HUES64 (cell line): ENCODE results near the gene BTC. TPM values are rescaled to one million over a fixed set of nuclear protein-coding genes. Genes with fewer than 3 reads are reported as not detected.
"Not testable (repeated sequence)": the region's sequence is repeated elsewhere in the genome, so short reads cannot be mapped to it uniquely, and the experiment has no call there.

ENCODE experiments used
- H3K27ac ChIP-seq: 2 replicates; pipeline ENCODE4 v1.7.0; 2013; ENCODE audit warnings: low read depth, low read length, inconsistent platforms
- H3K27me3 ChIP-seq: 2 replicates; pipeline ENCODE4 v1.6.1; 2013; ENCODE audit warnings: mild to moderate bottlenecking, low read length; ENCODE audit not compliant: insufficient read depth
- H3K36me3 ChIP-seq: 2 replicates; pipeline ENCODE4 v1.6.1; 2013; ENCODE audit warnings: mild to moderate bottlenecking, low read length; ENCODE audit not compliant: insufficient read depth
- H3K4me1 ChIP-seq: 2 replicates; pipeline ENCODE4 v1.6.1; 2013; ENCODE audit warnings: mild to moderate bottlenecking, low read length, moderate library complexity; ENCODE audit not compliant: insufficient read depth
- H3K4me3 ChIP-seq: 2 replicates; pipeline ENCODE4 v1.5.1; 2013; ENCODE audit warnings: mild to moderate bottlenecking, low read length, moderate library complexity
- H3K9ac ChIP-seq: 2 replicates; pipeline ENCODE4 v1.6.1; 2013; ENCODE audit warnings: mild to moderate bottlenecking, low read depth, low read length
- H3K9me3 ChIP-seq: 2 replicates; pipeline ENCODE4 v1.6.1; 2013; ENCODE audit warnings: low read depth, low read length; ENCODE audit not compliant: insufficient read depth
- WGBS: fragments of 150-250, 120-280 bp; methylation state at CpG from one replicate; pipeline ENCODE4 v1.1.7; 2013; ENCODE audit warnings: missing lambda C conversion rate; 5-methylcytosine and 5-hydroxymethylcytosine counted together
- polyA plus RNA-seq, 2 experiments: library from polyadenylated mRNA; stranded (reverse); fragments of 50-300 nt; gene quantifications; one replicate each; pipeline ENCODE4 v1.2.3, GENCODE V29; 2013

Gene BTC, protein sequence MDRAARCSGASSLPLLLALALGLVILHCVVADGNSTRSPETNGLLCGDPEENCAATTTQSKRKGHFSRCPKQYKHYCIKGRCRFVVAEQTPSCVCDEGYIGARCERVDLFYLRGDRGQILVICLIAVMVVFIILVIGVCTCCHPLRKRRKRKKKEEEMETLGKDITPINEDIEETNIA
- polyA plus RNA-seq (2013, experiment 1 of 2) = not detected
- polyA plus RNA-seq (2013, experiment 2 of 2) = 0.13 TPM

DNA sequence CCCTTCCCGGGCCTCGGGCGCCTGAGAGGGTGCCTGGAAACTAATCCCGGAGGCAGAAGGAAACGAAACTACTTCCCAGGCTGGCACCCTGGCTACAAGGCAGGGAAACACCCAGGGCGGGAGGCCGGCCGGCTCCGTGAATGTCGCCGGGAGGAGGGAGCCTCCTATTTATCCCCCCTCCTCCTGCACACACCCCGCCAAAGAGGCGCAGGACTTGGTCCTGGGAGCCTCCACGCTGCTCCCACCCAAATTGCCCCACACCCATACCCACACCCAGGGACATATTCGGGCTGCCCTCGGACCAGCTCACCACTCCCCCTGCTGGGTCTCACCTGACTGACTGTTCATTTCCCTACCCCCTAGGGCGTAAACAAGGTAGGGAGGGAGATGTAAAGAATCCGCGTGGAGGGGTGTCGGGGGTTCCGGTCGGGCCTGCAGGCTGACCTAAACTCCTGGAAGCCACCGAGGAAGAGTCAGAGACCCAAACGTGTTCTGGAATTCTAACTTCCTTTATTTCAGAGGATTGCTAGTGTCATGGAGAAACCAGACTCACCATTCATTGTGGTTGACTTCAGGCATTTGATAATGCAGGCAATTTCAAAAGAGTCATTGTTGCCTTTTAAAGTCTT, at the start of gene BTC:
TSS of gene BTC (minus strand) at position 142 of the 629 bp plus-strand sequence. CDS start 198 bp downstream, outside the sequence.
- peaks cover 38% of the 10 kb centered on the region for H3K27me3 ChIP-seq
- H3K9me3 ChIP-seq = no peaks in the 10 kb centered on the region
- peak within 1 kb of the TSS; percentile 54 for H3K9ac ChIP-seq
- H3K27ac ChIP-seq = no peak within 1 kb of the TSS
- WGBS = 5% methylated on average over 24 of the region's 24 CpGs
- peak within 1 kb of the TSS; percentile 65 for H3K4me3 ChIP-seq
- H3K36me3 ChIP-seq = no peaks in the 10 kb centered on the region
- peaks cover 5% of the 10 kb centered on the region for H3K4me1 ChIP-seq

- H3K27ac ChIP-seq = no peak overlapping the region
- 80% methylated on average over 7 of the region's 7 CpGs for WGBS
- H3K9me3 ChIP-seq = peaks cover 6% of the 10 kb centered on the region; the same call in 1 of the 2 replicates
- H3K4me1 ChIP-seq = no peaks in the 10 kb centered on the region
- no peaks in the 10 kb centered on the region for H3K27me3 ChIP-seq
- no peak overlapping the region for H3K9ac ChIP-seq
- H3K4me3 ChIP-seq = no peak overlapping the region
- no peaks in the 10 kb centered on the region for H3K36me3 ChIP-seq
These were observed 46.7 kb upstream of the BTC start for GRCh38 chr4:74840936-74841509.

DNA sequence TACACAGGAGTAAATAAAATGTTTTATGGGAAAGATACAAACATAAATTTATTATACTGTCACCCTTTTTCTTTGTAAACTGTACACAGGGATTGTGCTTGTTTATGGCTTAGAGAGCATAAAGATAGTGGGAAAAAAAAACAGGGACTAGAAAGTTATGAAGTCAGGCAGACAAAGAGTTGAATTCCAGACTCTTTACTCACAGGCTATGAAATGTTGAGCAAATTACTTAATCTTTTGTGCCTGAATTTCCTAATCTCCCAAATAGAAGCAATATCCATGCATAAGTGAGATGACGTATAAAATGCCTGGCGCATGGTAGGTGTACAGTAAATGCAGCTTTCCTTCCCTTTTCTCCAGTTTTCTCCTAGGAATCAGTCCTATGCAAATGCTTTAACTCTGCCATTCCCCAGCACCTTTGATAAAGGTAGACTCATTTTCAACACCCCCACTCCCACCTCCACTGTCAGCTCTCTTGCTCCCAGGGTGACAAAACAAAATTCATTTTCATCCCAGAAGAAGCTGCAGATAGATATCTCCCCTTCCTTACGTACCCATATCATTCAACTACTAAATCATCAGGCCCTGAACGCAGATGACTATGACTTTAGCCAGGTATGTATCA, 44.5 kb upstream of the BTC start:
- Histone ChIP-seq H3K4me1 (no peaks in the 10 kb centered on the region), H3K27me3 (no peaks in the 10 kb centered on the region), H3K27ac (no peak overlapping the region), H3K36me3 (no peaks in the 10 kb centered on the region), H3K9me3 (peaks cover 2% of the 10 kb centered on the region; the same call in 1 of the 2 replicates), H3K4me3 (no peak overlapping the region), H3K9ac (no peak overlapping the region)
- WGBS = 83% methylated on average over 4 of the region's 4 CpGs

- no peaks in the 10 kb centered on the region for H3K9me3 ChIP-seq
- no peak overlapping the region for H3K27ac ChIP-seq
- 98% methylated on average over 1 of the region's 1 CpG for WGBS
- H3K4me1 ChIP-seq = no peaks in the 10 kb centered on the region
- no peak overlapping the region for H3K4me3 ChIP-seq
- H3K27me3 ChIP-seq = no peaks in the 10 kb centered on the region
- H3K9ac ChIP-seq = no peak overlapping the region
- no peaks in the 10 kb centered on the region for H3K36me3 ChIP-seq
These were observed 36.6 kb upstream of the BTC start for GRCh38 chr4:74830928-74831327.

DNA sequence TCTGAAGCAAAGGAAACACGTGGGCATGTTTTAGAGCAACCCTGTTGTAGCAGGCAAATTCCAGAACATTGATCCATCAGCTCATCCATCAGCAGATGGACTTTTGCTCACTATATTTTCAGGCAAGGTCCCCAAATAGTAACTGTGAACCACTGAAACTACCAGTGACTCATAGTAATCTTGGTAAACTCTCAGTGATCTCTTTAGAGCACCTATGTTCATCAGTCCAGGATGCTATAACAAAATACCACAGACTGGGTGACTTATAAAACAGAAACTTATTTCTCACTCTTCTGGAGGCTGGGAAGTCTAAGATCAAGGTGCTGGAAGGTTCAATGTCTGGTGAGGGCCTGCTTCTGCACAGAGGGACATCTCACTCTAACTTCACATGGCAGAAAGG, 28.9 kb upstream of the BTC start:
- no peak overlapping the region for H3K27ac ChIP-seq
- H3K9me3 ChIP-seq = no peaks in the 10 kb centered on the region
- no peaks in the 10 kb centered on the region for H3K36me3 ChIP-seq
- no peak overlapping the region for H3K9ac ChIP-seq
- WGBS = 84% methylated on average over 1 of the region's 1 CpG
- no peaks in the 10 kb centered on the region for H3K4me1 ChIP-seq
- no peak overlapping the region for H3K4me3 ChIP-seq
- no peaks in the 10 kb centered on the region for H3K27me3 ChIP-seq

- WGBS = 100% methylated on average over 2 of the region's 2 CpGs
- Histone ChIP-seq H3K4me1 (no peaks in the 10 kb centered on the region), H3K36me3 (no peaks in the 10 kb centered on the region), H3K4me3 (no peak overlapping the region), H3K27ac (no peak overlapping the region), H3K9ac (no peak overlapping the region), H3K27me3 (no peaks in the 10 kb centered on the region), H3K9me3 (no peaks in the 10 kb centered on the region)
These were observed 28.3 kb upstream of the BTC start for GRCh38 chr4:74822603-74823002.

DNA sequence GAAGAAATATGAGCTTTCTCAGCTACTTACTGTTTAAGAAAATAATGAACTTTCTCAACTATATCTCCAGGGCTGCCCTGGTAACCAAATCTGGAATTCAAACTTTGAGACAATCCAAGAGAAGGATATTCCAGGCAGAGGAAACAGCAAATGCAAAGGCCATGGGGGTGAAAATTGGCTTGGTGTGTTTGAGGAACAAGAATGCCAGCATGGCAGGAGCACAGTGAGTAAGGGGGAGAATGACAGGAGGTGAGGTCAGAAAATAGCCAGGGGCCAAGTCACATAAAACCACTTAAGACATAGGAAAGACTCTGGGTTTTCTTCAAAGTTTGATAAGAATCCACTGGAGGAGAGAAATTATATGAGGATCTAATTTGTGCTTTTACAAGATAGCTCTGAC, 27.2 kb upstream of the BTC start:
- H3K9me3 ChIP-seq = no peaks in the 10 kb centered on the region
- H3K4me3 ChIP-seq = no peak overlapping the region
- H3K27me3 ChIP-seq = no peaks in the 10 kb centered on the region
- no peaks in the 10 kb centered on the region for H3K36me3 ChIP-seq
- no peak overlapping the region for H3K27ac ChIP-seq
- no peak overlapping the region for H3K9ac ChIP-seq
- no peaks in the 10 kb centered on the region for H3K4me1 ChIP-seq

- Histone ChIP-seq H3K9ac (no peak overlapping the region), H3K9me3 (no peaks in the 10 kb centered on the region), H3K27me3 (no peaks in the 10 kb centered on the region), H3K27ac (no peak overlapping the region), H3K4me3 (no peak overlapping the region), H3K36me3 (no peaks in the 10 kb centered on the region), H3K4me1 (no peaks in the 10 kb centered on the region)
These were observed 19.7 kb upstream of the BTC start for GRCh38 chr4:74814052-74814451.

DNA sequence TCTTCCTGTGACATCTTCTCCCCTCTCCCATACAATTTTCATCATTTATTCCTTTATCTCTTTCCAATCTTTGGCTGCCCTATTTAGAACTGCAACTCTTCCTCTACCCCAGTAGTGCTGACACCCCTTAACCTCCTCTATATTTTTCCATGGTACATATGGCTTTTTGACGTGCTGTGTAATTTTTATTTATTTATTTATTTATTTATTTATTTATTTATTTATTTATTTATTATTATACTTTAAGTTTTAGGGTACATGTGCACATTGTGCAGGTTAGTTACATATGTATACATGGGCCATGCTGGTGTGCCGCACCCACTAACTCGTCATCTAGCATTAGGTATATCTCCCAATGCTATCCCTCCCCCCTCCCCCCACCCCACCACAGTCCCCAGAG, 17.7 kb upstream of the BTC start:
- not testable (repeated sequence) for H3K4me1 ChIP-seq, H3K9ac ChIP-seq, H3K9me3 ChIP-seq, H3K27me3 ChIP-seq, H3K27ac ChIP-seq, H3K36me3 ChIP-seq, H3K4me3 ChIP-seq
- WGBS = no CpG with 5 or more reads among the region's 3 CpGs

- H3K9me3 ChIP-seq = no peaks in the 10 kb centered on the region
- H3K27me3 ChIP-seq = no peaks in the 10 kb centered on the region
- no peaks in the 10 kb centered on the region for H3K4me1 ChIP-seq
- H3K27ac ChIP-seq = no peak overlapping the region
- no peak overlapping the region for H3K9ac ChIP-seq
- no peaks in the 10 kb centered on the region for H3K36me3 ChIP-seq
- H3K4me3 ChIP-seq = no peak overlapping the region
- WGBS = 85% methylated on average over 2 of the region's 2 CpGs
These were observed 11.3 kb upstream of the BTC start for GRCh38 chr4:74805601-74806000.

GRCh38 chr4:74800310-74800709, 6.0 kb upstream of the BTC start:
- no peak overlapping the region for H3K4me3 ChIP-seq
- H3K9me3 ChIP-seq = no peaks in the 10 kb centered on the region
- H3K4me1 ChIP-seq = no peaks in the 10 kb centered on the region
- no peak overlapping the region for H3K9ac ChIP-seq
- H3K36me3 ChIP-seq = no peaks in the 10 kb centered on the region
- peaks cover 6% of the 10 kb centered on the region; the same call in 1 of the 2 replicates for H3K27me3 ChIP-seq
- WGBS = 98% methylated on average over 2 of the region's 3 CpGs
- H3K27ac ChIP-seq = no peak overlapping the region
